Right renal pelvis (tissue), 4 donors: ENCODE measurements around the gene APBB2. TPM values are rescaled to one million over a fixed set of nuclear protein-coding genes. Genes with fewer than 3 reads are reported as not detected.

Source experiments
- DNase-seq, 4 donors: peaks; one replicate each; pipeline ENCODE4 v3.0.0-alpha.2; 2013; ENCODE audit warnings: low read depth in 4 of 4, low spot score in 3 of 4, missing footprints in 1 of 4
- polyA plus RNA-seq, 4 donors: library from polyadenylated mRNA; unstranded; fragments of 120-200 nt; gene quantifications; one replicate each; pipeline ENCODE4 v1.2.1, GENCODE V29; 2013; ENCODE audit not compliant: insufficient read length in 4 of 4

Gene APBB2
- polyA plus RNA-seq, 4 donors, result 43.8 to 55.1 (median 52.6) TPM

DNA sequence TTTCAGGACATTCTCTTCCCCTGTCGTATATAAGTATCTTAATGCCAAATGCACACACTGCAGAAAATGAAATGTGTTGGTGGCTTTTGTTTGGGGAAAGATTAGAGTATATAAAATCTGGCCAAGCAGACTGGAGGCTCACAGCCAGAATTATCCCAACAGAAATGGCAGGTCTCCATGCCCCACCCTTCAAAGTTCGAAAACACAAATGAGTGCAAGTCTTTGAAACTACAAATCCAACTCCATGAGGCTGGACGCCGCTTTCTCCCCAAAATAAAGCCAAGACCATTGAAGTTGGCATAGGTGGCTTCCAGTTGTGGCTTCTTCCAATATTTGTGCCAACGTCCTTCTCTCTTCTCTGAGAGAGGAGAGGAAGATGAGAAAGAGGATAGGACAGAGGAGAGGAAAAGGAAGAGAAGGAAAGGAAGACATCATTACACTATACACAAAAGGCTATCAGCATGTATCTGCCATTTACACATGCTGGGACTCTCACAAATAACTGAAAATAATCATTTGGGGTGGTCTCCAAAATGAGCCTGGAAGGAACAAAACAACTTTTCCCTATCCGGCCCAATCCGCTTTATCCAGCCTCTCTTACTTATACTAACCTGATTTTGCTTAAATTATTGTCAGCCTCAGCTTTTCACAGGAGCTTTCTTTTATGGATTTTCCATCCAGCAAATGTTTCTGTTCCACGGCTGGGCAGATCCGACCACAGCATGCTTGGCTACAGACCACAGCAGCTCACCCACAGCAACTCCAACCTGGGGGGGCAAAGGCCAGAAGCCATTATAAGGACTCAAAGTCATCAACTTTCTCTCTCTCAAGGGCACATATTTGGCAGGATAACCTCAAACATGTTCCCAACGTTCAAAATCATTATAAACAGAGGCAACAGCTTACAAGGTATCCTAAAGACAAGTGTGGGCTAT is 71.7 kb downstream of the APBB2 start:
- no peak for DNase-seq

DNA sequence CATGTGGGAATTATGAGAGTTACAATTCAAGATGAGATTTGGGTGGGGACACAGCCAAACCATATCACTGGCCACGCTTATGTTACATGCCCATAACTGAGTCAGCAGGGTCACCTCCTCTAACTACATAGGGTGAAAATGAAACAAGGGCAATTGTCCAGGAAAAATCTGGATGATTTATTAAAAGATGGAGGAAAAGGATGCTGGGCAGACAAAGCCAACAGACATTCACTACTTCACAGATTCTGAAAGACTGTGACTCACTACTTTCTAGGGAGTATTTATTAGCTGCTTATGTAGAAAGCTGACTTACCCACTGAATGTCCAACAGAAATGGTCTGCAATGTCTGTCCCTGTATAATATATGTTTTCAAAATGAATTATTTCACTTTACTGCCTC is 72.4 kb downstream of the APBB2 start:
- DNase-seq, result no peak

GRCh38 chr4:41140410-41140809 is 73.9 kb downstream of the APBB2 start:
- DNase-seq, result no peak

- DNase-seq, result no peak
Measured at GRCh38 chr4:41137879-41138278, 76.5 kb downstream of the APBB2 start.

DNA sequence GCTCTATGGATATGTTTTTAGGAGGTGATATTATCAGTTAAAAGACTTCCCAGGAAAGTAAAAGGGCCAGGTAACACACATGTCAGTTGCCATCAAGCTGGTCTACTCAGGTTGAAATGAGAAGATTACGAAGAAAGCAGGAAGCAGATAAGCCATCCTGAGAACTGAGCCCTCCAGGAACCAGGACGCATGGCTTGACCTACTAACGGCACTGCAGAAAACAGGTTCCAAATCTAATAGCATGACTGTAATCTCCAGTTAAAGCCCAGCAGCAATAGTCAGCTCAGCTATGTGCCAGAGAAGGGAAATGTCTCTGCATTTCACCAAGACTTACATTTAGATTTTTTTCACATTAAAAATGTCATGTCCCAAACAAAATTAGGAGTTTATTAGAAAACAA is 77.9 kb downstream of the APBB2 start:
- DNase-seq, result no peak

DNA sequence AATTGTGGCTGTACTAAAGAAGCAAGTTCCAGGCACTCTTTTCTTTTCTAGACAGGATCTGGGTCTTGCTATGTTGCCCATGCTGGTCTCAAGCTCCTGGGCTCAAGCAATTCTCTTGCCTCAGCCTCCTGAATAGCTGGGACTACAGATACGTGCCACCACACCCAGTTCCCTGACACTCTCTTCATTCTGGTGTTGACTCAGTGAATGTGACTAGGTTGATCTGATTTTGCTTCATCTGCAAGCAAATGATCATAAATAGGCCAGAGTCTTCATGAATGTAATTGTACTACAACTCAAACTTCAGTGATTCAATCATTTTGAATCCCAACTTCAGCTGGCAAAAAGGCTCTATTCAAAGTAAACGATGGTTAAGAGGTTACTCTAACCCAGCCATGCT is 78.5 kb downstream of the APBB2 start:
- DNase-seq, result no peak

DNA sequence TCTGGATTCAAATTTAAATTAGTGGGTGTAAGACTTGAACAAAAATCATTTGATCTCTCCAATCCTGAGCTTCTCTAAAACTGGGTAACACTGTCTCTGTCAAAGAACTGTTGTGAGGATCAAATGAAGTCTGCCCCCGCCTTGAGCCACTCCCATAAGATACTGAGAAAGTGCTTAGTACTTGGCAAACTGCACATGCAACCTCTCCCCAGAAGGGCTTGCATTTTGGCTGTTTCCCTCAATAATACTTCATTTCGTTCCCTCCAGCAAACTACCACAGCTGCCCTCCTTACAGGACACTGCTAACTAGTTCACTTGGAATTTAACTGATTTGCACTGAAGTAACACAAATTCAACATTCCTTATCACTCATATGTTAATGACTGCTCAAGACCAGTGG is 79.8 kb downstream of the APBB2 start:
- DNase-seq, result no peak

DNA sequence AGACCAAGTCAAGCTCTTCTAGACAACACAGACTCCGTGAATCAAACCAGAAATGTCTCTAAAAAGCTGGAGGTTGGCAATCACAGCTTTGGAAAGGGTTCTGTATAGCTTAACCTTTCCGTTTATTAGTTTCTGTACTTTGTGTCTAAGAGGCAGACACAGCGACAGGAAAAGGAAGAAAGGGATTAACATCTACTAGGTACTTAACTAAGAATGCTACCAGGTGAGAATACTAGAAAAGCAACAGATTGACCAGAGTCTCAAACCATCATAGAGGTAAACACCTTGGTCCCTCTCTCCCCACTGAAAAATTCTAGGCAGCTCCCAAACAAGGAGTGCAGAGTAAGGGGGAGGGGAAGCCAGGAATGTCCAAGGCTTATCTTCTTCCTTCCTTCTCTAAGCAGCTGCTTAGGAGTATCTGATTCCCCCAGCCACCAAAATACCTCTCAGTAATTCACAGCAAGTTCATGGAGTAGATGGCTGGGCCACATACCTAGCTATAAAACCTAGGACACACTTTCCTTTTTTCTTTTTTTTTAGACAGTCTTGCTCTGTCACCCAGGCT is 80.8 kb downstream of the APBB2 start:
- DNase-seq, result no peak

DNA sequence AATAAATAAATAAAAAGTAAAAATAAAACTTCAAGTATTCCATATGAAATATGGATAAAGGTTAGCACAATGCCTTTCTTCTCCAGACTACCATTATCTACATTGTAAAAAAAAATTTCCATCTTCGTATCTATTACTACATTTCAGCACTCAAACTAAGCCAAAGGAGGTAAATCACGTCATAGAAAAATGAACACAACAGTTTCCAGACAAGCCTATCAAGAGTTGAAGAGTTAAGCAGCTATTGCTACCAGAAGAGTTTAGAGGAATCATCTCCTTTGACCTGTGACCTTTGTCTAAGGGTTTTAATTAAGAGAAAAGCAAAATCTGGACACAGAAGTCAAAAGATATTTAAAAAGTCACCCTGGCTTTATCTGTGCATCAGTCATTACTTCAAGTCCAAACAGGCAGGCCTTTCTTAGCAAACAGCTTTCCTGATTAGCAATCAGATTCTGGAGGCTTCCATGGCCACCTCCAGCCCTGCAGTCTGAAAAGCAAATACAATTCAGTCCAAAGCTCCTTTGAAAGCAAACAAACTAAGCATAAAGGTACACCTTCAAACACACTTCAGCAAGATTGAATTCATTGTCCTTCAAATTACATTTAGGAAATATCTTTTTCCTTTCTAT is 82.2 kb downstream of the APBB2 start:
- DNase-seq, result no peak

GRCh38 chr4:41129936-41130440 is 84.4 kb downstream of the APBB2 start:
- DNase-seq, result no peak

GRCh38 chr4:41129128-41129754 is 85.1 kb downstream of the APBB2 start:
- no peak for DNase-seq

GRCh38 chr4:41125558-41126311 is 88.6 kb downstream of the APBB2 start:
- DNase-seq, result no peak

DNA sequence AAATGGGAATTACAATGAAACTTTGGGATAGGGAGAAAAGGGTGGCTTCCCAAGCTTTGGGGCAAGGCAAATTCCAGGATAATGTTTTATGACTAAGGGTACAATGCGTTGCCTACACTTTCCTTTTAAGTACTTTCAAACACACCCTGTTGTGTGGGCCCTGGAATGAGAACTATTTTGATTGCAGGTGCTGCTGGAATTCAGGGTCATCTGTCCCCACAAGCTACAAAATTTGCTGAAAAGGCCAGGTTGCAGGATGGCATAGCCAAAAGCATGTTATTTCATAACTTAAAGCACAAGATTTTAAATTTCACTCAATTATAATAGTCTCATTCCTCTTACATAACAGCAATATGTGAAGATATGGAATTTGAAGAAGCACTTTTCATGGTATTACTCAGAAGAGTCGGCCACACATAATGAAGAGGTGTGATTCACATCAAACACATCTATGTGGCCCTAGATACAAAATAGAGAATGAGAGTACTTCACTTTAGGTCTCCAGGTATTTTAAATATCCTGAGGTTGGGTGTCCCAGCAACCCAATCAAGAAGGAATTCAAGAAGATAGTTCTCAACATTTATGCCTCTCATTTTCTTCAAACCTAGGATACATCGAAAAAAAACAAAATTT is 89.3 kb downstream of the APBB2 start:
- no peak for DNase-seq

GRCh38 chr4:41122775-41123174 is 91.6 kb downstream of the APBB2 start:
- no peak for DNase-seq

GRCh38 chr4:41122309-41122708 is 92.0 kb downstream of the APBB2 start:
- no peak for DNase-seq

DNA sequence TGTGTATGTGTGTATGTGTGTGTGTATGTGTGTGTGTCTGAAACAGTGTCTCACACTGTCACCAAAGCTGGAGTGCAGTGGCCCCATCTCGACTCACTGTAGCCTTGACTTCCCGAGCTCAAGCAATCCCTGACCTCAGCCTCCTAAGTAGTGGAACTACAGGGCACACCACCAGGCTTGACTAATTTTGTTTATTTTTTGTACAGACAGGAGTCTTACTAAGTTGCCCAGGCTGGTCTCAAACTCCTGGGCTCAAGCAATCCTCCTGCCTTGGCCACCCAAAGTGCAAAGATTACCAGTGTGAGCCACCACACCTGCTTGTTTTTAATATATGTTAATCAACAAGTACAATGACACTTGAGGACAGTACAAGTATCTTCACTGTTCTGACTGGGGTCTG is 92.4 kb downstream of the APBB2 start:
- no peak for DNase-seq

DNA sequence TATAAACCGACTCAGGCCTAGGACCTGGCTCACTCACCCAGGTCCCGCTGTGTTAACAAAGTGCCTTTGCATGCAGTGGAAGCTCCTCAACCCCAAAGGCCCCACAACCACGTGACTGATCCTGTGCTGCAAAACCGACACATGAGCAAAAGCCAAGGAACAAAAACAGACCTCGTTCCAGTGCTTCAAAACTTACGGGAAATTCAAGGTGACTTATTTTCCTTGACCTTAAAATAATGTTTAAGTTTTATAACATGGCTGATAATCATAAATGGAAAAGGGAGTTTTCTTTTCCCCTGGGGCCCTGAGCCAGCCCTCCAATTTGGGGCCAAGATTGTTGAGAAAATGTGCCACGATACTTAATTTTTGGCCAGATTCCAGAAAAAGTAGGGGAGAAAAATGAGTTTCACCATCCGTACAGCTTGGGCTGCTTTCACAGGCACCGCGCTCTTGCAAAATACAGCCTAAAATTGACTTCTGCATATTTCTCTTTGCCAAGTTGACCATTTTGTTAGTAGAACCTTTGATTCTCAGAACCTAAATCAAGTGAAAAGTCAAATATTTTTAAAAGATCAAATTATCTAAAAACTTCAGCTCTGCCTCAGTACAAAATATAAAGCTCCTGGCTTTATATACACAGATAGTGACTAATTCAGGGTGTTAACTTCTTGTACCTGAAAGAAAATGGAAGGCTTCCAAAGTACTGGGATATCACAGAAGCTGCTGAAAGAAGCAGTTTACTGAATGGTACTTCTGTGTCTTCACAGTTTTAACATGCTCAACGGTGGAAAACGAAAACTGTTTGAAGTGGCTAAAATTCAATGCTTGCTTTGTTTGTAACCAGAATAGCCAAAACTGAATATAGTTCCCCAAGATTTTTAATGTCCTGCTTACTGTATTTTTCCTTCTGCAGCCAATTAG is 93.8 kb downstream of the APBB2 start:
- DNase-seq, result no peak

DNA sequence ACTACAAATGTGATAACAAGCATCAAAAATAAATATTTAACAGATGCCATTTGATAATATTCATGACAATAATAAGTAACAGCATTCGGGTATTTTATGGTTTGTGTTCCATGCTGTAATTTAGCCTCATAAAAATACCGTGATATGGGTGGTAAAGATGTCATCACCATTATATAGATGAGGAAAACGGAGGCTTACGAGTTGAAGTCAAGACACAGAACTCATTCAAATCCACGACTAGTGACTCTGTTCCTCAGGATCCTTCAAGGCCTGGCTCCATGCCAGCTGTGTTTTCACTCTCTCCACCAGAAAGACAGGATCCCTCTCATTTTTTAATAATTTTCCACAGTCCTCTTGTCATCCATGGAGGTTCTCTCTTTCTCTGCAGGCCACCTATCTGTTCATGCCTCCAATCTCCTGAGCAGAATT is 94.5 kb downstream of the APBB2 start:
- no peak for DNase-seq

- DNase-seq, result no peak
Measured at GRCh38 chr4:41111791-41112190, 102.6 kb downstream of the APBB2 start.
